HEK293T (cell line): ENCODE data around the gene ITGB5.

ENCODE experiments used
- BHLHE40 ChIP-seq: fragments of 450-650 bp; IDR thresholded peaks from 2 replicates; pipeline ENCODE4 v1.6.1; 2016; ENCODE audit warnings: mild to moderate bottlenecking, moderate library complexity, borderline replicate concordance
- ELF4 ChIP-seq: fragments of 450-650 bp; IDR thresholded peaks from 2 replicates; pipeline ENCODE4 v1.6.1; 2017; ENCODE audit warnings: antibody characterized with exemption
- FOXK2 ChIP-seq: fragments of 450-650 bp; IDR thresholded peaks from 2 replicates; pipeline ENCODE4 v1.6.1; 2016; ENCODE audit warnings: mild to moderate bottlenecking
- FOXM1 ChIP-seq: fragments of 450-650 bp; IDR thresholded peaks from 2 replicates; pipeline ENCODE4 v1.6.1; 2017; ENCODE audit warnings: mild to moderate bottlenecking, borderline replicate concordance
- L3MBTL2 ChIP-seq: fragments of 450-650 bp; conservative IDR thresholded peaks from 2 replicates; pipeline ENCODE4 v1.6.1; 2016; ENCODE audit warnings: mild to moderate bottlenecking
- LEF1 ChIP-seq: fragments of 450-650 bp; IDR thresholded peaks from 2 replicates; pipeline ENCODE4 v1.6.1; 2017; ENCODE audit warnings: mild to moderate bottlenecking, borderline replicate concordance
- SP1 ChIP-seq: fragments of 450-650 bp; IDR thresholded peaks from 2 replicates; pipeline ENCODE4 v1.6.1; 2017
- SUZ12 ChIP-seq: fragments of 450-650 bp; IDR thresholded peaks from 2 replicates; pipeline ENCODE4 v1.6.1; 2016; ENCODE audit warnings: mild to moderate bottlenecking
- TF ChIP-seq, protein P1 (sequence below): fragments of 450-650 bp; IDR thresholded peaks from 2 replicates; pipeline ENCODE4 v1.6.1; 2016

DNA sequence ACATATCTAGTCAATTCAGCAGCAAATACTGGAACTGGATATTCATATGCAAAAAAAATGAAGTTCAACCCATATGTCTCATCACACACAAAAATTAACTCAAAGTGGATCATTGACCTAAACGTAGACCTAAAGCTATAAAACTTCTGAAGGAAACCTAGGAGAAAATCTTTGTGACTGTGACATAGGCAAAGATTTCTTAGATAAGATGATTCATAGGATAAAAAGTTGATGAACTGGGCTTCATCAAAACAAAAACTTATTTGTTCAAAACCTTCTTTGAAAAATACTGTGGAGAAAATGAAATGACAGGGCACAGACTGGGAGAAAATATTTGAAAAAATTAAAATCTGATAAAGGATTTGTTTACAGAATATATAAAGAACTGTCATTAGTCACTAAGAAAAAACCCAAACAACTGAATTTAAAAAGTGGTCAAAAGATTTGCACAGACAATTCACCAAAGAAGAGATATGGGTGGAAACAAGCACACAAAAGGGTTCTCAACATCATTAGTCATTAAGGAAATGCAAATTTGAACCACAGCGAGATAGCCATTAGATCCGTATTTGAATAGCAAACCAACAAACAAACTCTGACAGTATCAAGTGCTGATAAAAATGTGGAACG lies 62.8 kb downstream of the ITGB5 start:
- TF ChIP-seq LEF1 (no peak), SP1 (no peak), FOXM1 (no peak), SUZ12 (no peak), BHLHE40 (no peak), FOXK2 (no peak), ELF4 (no peak), L3MBTL2 (no peak)
- TF ChIP-seq, protein P1, sequence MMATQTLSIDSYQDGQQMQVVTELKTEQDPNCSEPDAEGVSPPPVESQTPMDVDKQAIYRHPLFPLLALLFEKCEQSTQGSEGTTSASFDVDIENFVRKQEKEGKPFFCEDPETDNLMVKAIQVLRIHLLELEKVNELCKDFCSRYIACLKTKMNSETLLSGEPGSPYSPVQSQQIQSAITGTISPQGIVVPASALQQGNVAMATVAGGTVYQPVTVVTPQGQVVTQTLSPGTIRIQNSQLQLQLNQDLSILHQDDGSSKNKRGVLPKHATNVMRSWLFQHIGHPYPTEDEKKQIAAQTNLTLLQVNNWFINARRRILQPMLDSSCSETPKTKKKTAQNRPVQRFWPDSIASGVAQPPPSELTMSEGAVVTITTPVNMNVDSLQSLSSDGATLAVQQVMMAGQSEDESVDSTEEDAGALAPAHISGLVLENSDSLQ = no peak
